ENCODE measurements around the gene ZRANB3. TPM values are rescaled to one million over a fixed set of nuclear protein-coding genes. Genes with fewer than 3 reads are reported as not detected.

The ZRANB3 gene
- total RNA-seq, 1 experiment from 2014 or later = 14.5 TPM

- peaks cover 6% of the 10 kb centered on the region for H3K9me3 Mint-ChIP-seq (ENCODE audit: low read depth, unreplicated experiment)
- no peaks in the 10 kb centered on the region for H3K36me3 Mint-ChIP-seq (ENCODE audit: insufficient read depth, unreplicated experiment)
- H3K4me1 Mint-ChIP-seq (ENCODE audit: low read depth, unreplicated experiment) = peaks cover 8% of the 10 kb centered on the region
- intact Hi-C loops (cut with micrococcal nuclease; ENCODE audit: unreplicated experiment) = no loop called here
- H3K27ac Mint-ChIP-seq (ENCODE audit: unreplicated experiment) = no peak overlapping the region
- BruUV-seq (replicated peaks) = no TSS peak
- TF ChIP-seq CTCF (IDR thresholded peaks at IDR 0.05; ENCODE audit: unreplicated experiment) = no peak
- no peak for DNase-seq
- CTCF ChIA-PET = no interaction called here
- H3K27me3 Mint-ChIP-seq (ENCODE audit: unreplicated experiment) = no peaks in the 10 kb centered on the region
- no peak overlapping the region for H3K4me3 Mint-ChIP-seq (ENCODE audit: low read depth, unreplicated experiment)
These were observed 284.2 kb downstream of the ZRANB3 start for GRCh38 chr2:135246711-135247270.

- DNase-seq = peak; percentile 25
- Mint-ChIP-seq H3K4me1 (ENCODE audit: low read depth, unreplicated experiment) (peaks cover 8% of the 10 kb centered on the region), H3K27ac (ENCODE audit: unreplicated experiment) (peak overlapping the region; percentile 13), H3K4me3 (ENCODE audit: low read depth, unreplicated experiment) (no peak overlapping the region), H3K27me3 (ENCODE audit: unreplicated experiment) (no peaks in the 10 kb centered on the region), H3K9me3 (ENCODE audit: low read depth, unreplicated experiment) (peaks cover 6% of the 10 kb centered on the region), H3K36me3 (ENCODE audit: insufficient read depth, unreplicated experiment) (no peaks in the 10 kb centered on the region)
- intact Hi-C loops (cut with micrococcal nuclease; ENCODE audit: unreplicated experiment) = no loop called here
- no TSS peak for BruUV-seq (replicated peaks)
- CTCF ChIA-PET = no interaction called here
- TF ChIP-seq CTCF (IDR thresholded peaks at IDR 0.05; ENCODE audit: unreplicated experiment) = no peak
These were observed 285.9 kb downstream of the ZRANB3 start for GRCh38 chr2:135245071-135245470.

- CTCF ChIA-PET = no interaction called here
- no TSS peak for BruUV-seq (replicated peaks)
- peaks cover 3% of the 10 kb centered on the region for H3K9me3 Mint-ChIP-seq (ENCODE audit: low read depth, unreplicated experiment)
These were observed 292.4 kb downstream of the ZRANB3 start for GRCh38 chr2:135238651-135239050.

GRCh38 chr2:135230150-135230549 is 300.9 kb downstream of the ZRANB3 start:
- no peak for DNase-seq
- H3K27me3 Mint-ChIP-seq (ENCODE audit: unreplicated experiment) = no peaks in the 10 kb centered on the region
- BruUV-seq (replicated peaks) = no TSS peak
- no peaks in the 10 kb centered on the region for H3K4me1 Mint-ChIP-seq (ENCODE audit: low read depth, unreplicated experiment)
- peaks cover 3% of the 10 kb centered on the region for H3K9me3 Mint-ChIP-seq (ENCODE audit: low read depth, unreplicated experiment)
- CTCF ChIA-PET = interaction anchor here (1.2 kb wide), 1 partner anchor 14 kb away, joined by 3 read pairs; no protein-coding TSS in a partner anchor
- H3K36me3 Mint-ChIP-seq (ENCODE audit: insufficient read depth, unreplicated experiment) = no peaks in the 10 kb centered on the region
- H3K27ac Mint-ChIP-seq (ENCODE audit: unreplicated experiment) = no peak overlapping the region
- no peak overlapping the region for H3K4me3 Mint-ChIP-seq (ENCODE audit: low read depth, unreplicated experiment)
- TF ChIP-seq CTCF (IDR thresholded peaks at IDR 0.05; ENCODE audit: unreplicated experiment) = no peak
- intact Hi-C loops (cut with micrococcal nuclease; ENCODE audit: unreplicated experiment) = no loop called here

More at GRCh38 chr2:135238651-135239050, 292.4 kb downstream of the ZRANB3 start:
- no peak overlapping the region for H3K4me3 Mint-ChIP-seq (ENCODE audit: low read depth, unreplicated experiment)
- no peak for DNase-seq
- no peak for TF ChIP-seq CTCF (IDR thresholded peaks at IDR 0.05; ENCODE audit: unreplicated experiment)
- intact Hi-C loops (cut with micrococcal nuclease; ENCODE audit: unreplicated experiment) = no loop called here
- H3K36me3 Mint-ChIP-seq (ENCODE audit: insufficient read depth, unreplicated experiment) = no peaks in the 10 kb centered on the region
- H3K27ac Mint-ChIP-seq (ENCODE audit: unreplicated experiment) = no peak overlapping the region
- H3K27me3 Mint-ChIP-seq (ENCODE audit: unreplicated experiment) = no peaks in the 10 kb centered on the region
- no peaks in the 10 kb centered on the region for H3K4me1 Mint-ChIP-seq (ENCODE audit: low read depth, unreplicated experiment)

Measured in Calu3 (cell line).